Fibroblast of skin of right quadriceps (primary cell): Measurements from ENCODE around the gene NSRP1.
"Not testable (repeated sequence)": the region's sequence is repeated elsewhere in the genome, so short reads cannot be mapped to it uniquely, and the experiment has no call there.

Source experiments
- DNase-seq: peaks from one replicate; pipeline ENCODE4 v3.0.0-alpha.2; 2013

The NSRP1 gene

DNA sequence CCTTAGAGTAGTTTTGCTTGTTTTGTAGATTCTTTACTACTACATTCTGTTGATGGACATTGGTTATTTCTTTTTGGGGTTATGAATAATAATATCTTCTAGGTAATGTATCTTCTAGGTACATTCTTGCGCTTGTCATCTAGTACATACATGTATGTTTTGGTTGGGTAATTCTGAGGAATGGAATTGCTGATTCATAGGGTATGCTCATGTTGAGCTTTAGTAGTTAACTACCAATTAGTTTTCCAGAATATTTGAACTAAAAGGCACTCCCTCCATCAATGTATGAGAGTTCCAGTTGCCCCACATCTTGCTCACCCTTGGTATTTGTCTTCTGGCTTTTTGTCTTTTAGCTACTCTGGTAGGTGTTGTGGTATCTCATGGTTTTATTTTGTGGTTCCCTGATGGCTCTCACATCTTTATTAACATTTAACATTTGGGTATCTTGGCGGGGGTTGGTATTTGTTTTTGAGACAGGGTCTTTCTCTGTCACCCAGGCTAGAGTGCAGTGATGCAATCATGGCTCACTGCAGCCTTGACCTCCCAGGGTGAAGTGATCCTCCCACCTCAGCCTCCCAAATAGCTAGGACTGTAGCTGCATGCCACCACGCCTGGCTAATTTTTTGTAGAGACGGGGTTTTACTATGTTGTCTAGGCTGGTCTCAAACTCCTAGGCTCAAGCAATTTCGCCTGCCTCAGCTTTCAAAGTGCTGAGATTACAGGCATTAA is 71.8 kb downstream of the NSRP1 start:
- DNase-seq, result no peak

- no peak for DNase-seq
Measured at GRCh38 chr17:30191072-30191471, 74.5 kb downstream of the NSRP1 start.

DNA sequence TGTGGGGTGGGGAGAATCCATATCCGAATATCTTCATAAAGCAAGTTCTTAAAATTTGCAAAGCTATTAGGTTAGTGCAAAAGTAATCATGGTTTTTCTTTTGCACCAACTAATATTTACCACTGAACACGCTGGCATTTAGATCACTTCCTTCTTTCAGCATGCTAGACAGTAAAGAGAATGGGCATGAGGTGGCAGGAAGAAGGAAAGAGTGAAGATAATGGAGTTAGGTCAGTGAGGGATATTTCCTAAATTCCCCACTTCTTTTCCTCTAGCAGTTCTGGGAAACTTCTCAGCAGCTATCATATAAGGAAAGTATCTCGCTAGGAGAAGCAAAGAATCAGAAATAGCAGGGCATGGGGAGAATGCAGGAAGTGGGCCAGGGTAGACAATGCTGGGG is 79.9 kb downstream of the NSRP1 start:
- no peak for DNase-seq

DNA sequence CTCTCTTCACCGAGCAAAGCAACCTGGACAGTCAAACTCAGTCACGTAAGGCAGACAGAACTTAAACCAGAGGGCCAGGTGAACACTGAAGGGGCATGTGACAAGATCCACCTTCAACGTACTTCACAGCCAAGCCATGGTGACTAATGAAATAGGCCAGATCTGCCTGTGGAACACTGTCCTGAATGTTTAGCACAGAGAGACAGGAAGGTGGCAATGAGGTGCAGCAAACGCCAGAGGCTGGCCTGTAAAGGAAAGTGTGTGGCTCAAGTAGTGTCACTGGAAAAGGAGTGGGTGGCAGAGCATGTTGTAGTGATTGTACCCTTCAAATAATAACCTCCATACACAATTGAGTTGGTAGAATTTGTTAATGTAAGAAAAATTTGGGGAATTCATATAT is 80.8 kb downstream of the NSRP1 start:
- no peak for DNase-seq

DNA sequence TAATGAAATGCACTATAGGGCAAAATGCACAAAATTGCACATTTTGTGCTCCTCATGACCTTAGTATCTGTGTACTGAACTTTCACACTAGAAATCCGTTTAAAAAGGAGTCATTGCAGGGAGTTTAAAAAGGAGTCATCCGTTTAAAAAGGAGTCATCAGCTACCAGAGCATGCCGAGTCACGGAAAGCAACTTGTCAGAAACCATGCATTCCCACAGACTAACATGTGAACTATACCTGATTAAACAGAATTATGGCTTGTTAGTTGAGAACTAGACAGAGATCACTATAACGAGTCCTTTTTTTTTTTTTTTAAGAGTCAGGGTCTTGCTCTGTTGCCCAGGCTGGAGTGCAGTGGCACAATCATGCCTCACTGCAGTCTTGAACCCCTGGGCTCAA is 83.0 kb downstream of the NSRP1 start:
- DNase-seq, result no peak

GRCh38 chr17:30200106-30200505 is 83.5 kb downstream of the NSRP1 start:
- no peak for DNase-seq

DNA sequence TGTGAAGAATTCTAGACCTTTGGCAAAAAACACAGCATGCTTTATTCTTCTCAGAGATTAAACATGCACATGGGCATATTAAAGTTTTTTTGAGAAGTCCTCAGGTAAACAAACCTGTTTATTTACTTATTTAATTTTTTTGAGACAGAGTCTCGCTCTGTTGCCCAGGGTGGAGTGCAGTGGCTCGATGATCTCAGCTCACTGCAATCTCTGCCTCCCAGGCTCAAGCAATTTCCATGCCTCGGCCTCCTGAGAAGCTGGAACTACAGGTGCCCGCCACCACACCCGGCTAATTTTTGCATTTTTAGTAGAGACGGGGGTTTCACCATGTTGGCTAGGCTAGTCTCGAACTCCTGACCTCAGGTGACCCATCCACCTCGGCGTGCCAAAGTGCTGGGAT is 84.0 kb downstream of the NSRP1 start:
- not testable (repeated sequence) for DNase-seq

DNA sequence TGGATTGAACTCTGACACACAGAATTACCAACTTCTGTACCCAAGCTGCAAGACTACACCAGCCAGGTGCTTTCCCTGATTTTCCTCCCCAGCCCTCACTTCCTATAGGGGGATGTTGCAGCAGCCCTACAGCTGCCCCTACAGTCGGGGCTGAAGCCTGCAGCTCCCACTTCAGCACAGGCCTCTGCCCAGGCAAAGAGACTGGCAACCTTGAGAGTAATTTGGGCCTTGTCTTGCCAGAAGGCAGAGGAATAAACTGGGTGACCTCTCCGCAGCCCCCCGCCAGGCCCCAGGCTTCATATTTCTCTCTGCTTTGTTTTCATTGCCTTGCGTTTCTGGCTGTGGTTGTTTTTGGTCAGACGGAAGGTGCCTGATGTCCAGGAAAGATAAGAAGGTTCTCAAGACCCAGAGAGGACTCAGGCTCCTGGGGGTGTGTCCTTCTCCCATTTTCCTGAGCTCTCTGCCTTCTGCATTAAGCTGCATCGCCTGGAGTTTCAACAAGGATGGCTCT is 86.9 kb downstream of the NSRP1 start:
- no peak for DNase-seq

- DNase-seq, result no peak
Measured at GRCh38 chr17:30207655-30208054, 91.0 kb downstream of the NSRP1 start.

- DNase-seq, result no peak
Measured at GRCh38 chr17:30208214-30208613, 91.6 kb downstream of the NSRP1 start.

DNA sequence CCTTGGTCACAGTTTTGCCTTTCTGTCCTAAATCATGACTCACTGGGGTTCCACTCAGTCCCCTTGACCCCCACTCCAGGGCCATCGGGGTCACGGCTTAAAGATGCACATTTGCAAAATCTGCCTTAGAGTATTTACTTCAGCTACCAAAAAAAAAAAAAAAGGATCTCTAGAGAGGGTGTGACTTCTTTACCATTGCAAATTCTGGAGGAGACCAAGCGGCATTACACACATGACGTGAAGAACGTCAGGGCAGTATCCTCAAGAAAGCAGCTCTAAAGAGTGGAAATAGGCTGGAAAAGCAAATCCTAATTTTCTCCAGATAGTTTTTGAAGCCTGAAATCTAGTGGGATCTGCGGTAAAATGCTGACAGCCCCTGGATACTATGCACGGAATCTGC is 93.3 kb downstream of the NSRP1 start:
- DNase-seq, result no peak

DNA sequence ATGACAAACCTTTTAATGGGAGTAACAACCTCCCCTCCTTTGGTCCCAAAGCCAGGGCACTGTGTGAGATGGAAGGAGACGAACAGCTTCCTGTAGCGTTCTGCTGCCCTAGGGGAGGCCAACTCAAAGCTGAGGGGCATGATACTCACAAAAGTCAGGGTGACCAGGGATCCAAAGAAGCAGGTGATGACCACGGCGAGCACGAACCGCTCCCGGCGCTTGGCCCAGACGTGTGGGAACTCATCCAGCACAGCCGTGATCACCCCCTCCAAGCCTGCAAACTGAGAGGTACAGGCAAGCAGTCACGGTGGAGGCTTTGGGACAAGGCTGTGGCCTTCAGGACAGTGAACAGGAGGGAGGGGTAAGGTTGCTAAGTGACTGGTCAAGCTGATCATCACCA is 93.8 kb downstream of the NSRP1 start:
- no peak for DNase-seq

DNA sequence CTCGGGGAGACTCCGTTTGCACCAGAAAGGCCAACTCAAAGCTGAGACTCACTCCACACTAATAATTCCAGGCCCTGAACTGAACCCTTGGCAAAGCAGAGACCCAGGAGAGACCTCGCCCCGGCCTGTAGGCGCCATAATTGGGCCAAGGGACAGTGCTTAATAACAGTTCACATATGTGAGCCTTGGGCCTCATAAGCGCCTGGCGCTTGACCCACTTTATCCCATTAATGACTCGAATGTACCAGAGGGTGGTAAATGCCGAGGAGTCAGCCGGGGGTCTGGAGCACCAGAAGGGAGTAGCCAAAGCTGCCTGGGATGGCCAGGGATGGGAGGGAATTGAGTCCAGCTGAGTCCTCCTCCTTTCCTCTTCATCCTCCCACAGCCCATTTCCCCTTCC is 94.3 kb downstream of the NSRP1 start:
- DNase-seq, result no peak

DNA sequence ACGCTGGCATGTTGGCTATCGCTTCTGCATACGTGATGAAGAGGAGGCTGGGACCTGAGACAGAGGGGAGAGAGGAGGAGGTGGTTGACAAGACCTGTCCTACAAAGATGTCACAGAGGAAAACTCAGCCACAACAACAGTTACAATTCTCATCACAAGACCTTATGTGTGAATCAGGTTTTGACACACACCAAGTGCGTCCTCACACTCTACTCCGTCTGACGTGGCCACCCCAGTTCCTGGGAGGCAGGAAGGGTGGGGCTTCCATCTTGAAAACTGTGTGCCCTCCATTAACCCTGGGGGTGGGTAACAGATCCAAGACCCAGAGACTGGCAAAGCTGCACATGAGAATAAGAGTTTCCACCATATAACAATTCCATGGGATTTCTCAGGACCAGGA is 94.8 kb downstream of the NSRP1 start:
- DNase-seq, result no peak

DNA sequence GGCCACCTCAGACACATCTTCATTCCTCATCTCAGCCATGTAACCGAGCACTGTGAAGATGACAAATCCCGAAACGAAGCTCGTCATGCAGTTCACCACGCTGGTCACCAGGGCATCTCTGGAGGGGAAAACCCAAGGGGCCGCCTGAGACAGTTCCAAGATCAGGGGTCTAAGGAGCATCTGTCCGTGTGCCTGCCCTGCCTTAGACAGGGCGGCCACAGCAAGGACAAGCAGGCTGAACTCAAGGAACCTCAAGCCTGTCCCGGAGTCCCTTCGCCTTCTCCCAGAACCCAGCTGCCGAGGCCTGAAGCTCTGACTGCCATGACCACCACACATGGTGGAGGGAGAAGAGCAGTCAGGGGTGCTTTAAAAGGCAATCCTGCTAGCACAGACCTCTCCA is 96.1 kb downstream of the NSRP1 start:
- DNase-seq, result no peak

GRCh38 chr17:30217054-30217453 is 100.4 kb downstream of the NSRP1 start:
- no peak for DNase-seq

- no peak for DNase-seq
Measured at GRCh38 chr17:30217746-30218245, 101.2 kb downstream of the NSRP1 start.

GRCh38 chr17:30218799-30219198 is 102.2 kb downstream of the NSRP1 start:
- DNase-seq, result no peak

- no peak for DNase-seq
Measured at GRCh38 chr17:30219315-30219714, 102.7 kb downstream of the NSRP1 start.

GRCh38 chr17:30219833-30220232 is 103.2 kb downstream of the NSRP1 start:
- no peak for DNase-seq

GRCh38 chr17:30220414-30220813 is 103.8 kb downstream of the NSRP1 start:
- no peak for DNase-seq

GRCh38 chr17:30221346-30221745 is 104.7 kb downstream of the NSRP1 start:
- no peak for DNase-seq

DNA sequence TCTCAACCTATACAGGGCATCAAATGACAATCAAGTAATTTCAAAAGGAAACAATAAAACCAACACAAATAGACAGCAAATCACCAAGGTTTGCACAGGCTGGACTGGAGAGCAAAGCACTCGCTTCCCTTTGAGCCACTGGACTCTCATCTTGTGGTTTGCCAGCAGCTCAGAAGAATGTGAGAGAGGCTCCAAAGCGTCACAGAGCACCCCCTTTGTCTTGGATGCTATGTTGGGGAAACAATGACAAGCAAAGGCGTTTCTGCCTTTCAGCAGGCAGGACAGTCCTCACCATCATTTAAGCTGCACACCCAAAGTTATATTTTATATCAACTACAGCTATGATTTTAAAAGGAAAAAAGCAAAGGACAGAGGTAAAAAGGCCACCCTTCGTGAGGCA is 105.6 kb downstream of the NSRP1 start:
- no peak for DNase-seq

GRCh38 chr17:30222721-30223175 is 106.1 kb downstream of the NSRP1 start:
- DNase-seq, result no peak

DNA sequence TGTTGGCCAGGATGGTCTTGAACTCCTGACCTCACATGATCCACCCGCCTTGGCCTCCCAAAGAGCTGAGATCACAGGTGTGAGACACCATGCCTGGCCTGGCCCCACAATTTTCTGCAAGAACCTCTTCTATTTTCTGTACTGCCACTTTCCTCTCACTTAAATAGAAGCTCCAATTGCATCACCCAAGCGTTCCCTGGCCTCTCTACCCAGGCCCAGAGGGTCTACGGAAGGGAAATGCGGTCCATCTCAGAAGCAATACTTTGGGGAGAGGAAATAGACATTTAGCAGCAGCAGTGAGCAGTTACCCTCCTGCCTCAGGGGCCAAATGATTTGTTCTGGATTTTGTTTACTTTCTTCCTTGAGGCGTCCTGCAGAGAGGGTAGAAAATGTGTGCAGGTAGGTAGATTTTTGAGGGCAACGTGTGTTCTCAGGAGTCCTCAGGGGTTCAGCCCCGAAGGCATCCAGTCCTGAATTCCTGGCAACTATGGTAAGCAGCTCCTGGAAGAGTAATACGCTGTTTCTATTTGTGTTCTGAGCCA is 107.9 kb downstream of the NSRP1 start:
- DNase-seq, result no peak
